ENCODE data around the gene CLTB. TPM values are rescaled to one million over a fixed set of nuclear protein-coding genes. Genes with fewer than 3 reads are reported as not detected.
A peak's percentile ranks its signal among the peaks of the same experiment; 100 is the strongest.

Gene CLTB
- total RNA-seq, 1 donor from 2014 or later = 117 TPM

GRCh38 chr5:176438959-176439757 is 22.8 kb upstream of the CLTB start:
- peaks cover 8% of the 10 kb centered on the region for H3K4me1 ChIP-seq (ENCODE audit: insufficient read depth, low read length)
- H3K27me3 ChIP-seq (ENCODE audit: insufficient read depth, low read length) = peaks cover 17% of the 10 kb centered on the region
- peak; percentile 69 for DNase-seq (ENCODE audit: low read depth)
- Mint-ChIP-seq H3K9me3 (ENCODE audit: unreplicated experiment) (no peaks in the 10 kb centered on the region), H3K4me3 (ENCODE audit: unreplicated experiment) (no peak overlapping the region), H3K36me3 (ENCODE audit: low read depth, unreplicated experiment) (no peaks in the 10 kb centered on the region), H3K4me1 (ENCODE audit: low read depth, unreplicated experiment) (peaks cover 13% of the 10 kb centered on the region), H3K27ac (ENCODE audit: unreplicated experiment) (peak overlapping the region; percentile 85), H3K27me3 (ENCODE audit: low read depth, unreplicated experiment) (peaks cover 9% of the 10 kb centered on the region)
- H3K9ac ChIP-seq (ENCODE audit: low read length) = no peak overlapping the region
- no peaks in the 10 kb centered on the region for H3K36me3 ChIP-seq (ENCODE audit: insufficient read depth, low read length)
- TF ChIP-seq CTCF (IDR thresholded peaks at IDR 0.05; ENCODE audit: insufficient read depth, low read depth, low read length) (no peak), EZH2 (IDR thresholded peaks at IDR 0.05; ENCODE audit: insufficient read depth, low read length) (no peak)
- no peak overlapping the region for H2AFZ ChIP-seq (ENCODE audit: low read depth, low read length)
- peak overlapping the region; percentile 39 for H3K4me2 ChIP-seq (ENCODE audit: low read length)
- no peaks in the 10 kb centered on the region for H3K79me2 ChIP-seq (ENCODE audit: insufficient read depth, low read length)
- H3K27ac ChIP-seq (ENCODE audit: low read depth, low read length) = no peak overlapping the region
- H3K4me3 ChIP-seq (ENCODE audit: insufficient read depth, low read depth, low read length) = no peak overlapping the region
- H3K9me3 ChIP-seq (ENCODE audit: insufficient read depth, low read depth, low read length) = no peaks in the 10 kb centered on the region
- no peaks in the 10 kb centered on the region for H4K20me1 ChIP-seq (ENCODE audit: insufficient read depth, low read length)
- FAIRE-seq = peak; percentile 5

GRCh38 chr5:176436656-176437055 is 20.3 kb upstream of the CLTB start:
- Mint-ChIP-seq H3K4me3 (ENCODE audit: unreplicated experiment) (no peak overlapping the region), H3K27ac (ENCODE audit: unreplicated experiment) (peak overlapping the region; percentile 78)
- FAIRE-seq = no peak

More at GRCh38 chr5:176436656-176437055, 20.3 kb upstream of the CLTB start:
- H3K4me3 ChIP-seq (ENCODE audit: insufficient read depth, low read depth, low read length) = no peak overlapping the region
- H3K79me2 ChIP-seq (ENCODE audit: insufficient read depth, low read length) = no peaks in the 10 kb centered on the region
- no peak for TF ChIP-seq EZH2 (IDR thresholded peaks at IDR 0.05; ENCODE audit: insufficient read depth, low read length)
- TF ChIP-seq CTCF (IDR thresholded peaks at IDR 0.05; ENCODE audit: insufficient read depth, low read depth, low read length) = no peak
- Mint-ChIP-seq H3K27me3 (ENCODE audit: low read depth, unreplicated experiment) (peaks cover 4% of the 10 kb centered on the region), H3K36me3 (ENCODE audit: low read depth, unreplicated experiment) (no peaks in the 10 kb centered on the region), H3K9me3 (ENCODE audit: unreplicated experiment) (no peaks in the 10 kb centered on the region), H3K4me1 (ENCODE audit: low read depth, unreplicated experiment) (peaks cover 13% of the 10 kb centered on the region)
- peak overlapping the region; percentile 47 for H3K4me2 ChIP-seq (ENCODE audit: low read length)
- no peak overlapping the region for H3K27ac ChIP-seq (ENCODE audit: low read depth, low read length)
- H4K20me1 ChIP-seq (ENCODE audit: insufficient read depth, low read length) = no peaks in the 10 kb centered on the region
- H3K9me3 ChIP-seq (ENCODE audit: insufficient read depth, low read depth, low read length) = no peaks in the 10 kb centered on the region
- no peak overlapping the region for H2AFZ ChIP-seq (ENCODE audit: low read depth, low read length)
- peaks cover 8% of the 10 kb centered on the region for H3K4me1 ChIP-seq (ENCODE audit: insufficient read depth, low read length)
- peaks cover 22% of the 10 kb centered on the region for H3K27me3 ChIP-seq (ENCODE audit: insufficient read depth, low read length)
- DNase-seq (ENCODE audit: low read depth) = no peak
- H3K9ac ChIP-seq (ENCODE audit: low read length) = no peak overlapping the region
- H3K36me3 ChIP-seq (ENCODE audit: insufficient read depth, low read length) = no peaks in the 10 kb centered on the region
